ENCODE data around the gene AP2M1. TPM values are rescaled to one million over a fixed set of nuclear protein-coding genes. Genes with fewer than 3 reads are reported as not detected.
"Not testable (repeated sequence)": the region's sequence is repeated elsewhere in the genome, so short reads cannot be mapped to it uniquely, and the experiment has no call there.

AP2M1 gene
- polyA plus RNA-seq, 1 donor (not counting 4 experiments of a cell fraction or from before 2014, with no cell fraction given) = 431 TPM

GRCh38 chr3:184160456-184160855, 14.2 kb upstream of the AP2M1 start:
- H3K4me1 ChIP-seq (ENCODE audit: control insufficient read depth, extremely low read depth, insufficient read depth, low read length) = peaks cover 5% of the 10 kb centered on the region
- dilution Hi-C loops (cut with MboI; ENCODE audit: extremely low pct_ligation_motif_present, low sequenced_read_pairs) = no loop called here
- no peak overlapping the region for H3K4me3 ChIP-seq (ENCODE audit: control insufficient read depth in 2 of 3, extremely low read depth in 1 of 3, insufficient read depth in 2 of 3, low read depth in 1 of 3, low read length in 3 of 3)
- peaks cover 18 to 20% of the 10 kb centered on the region in 2 experiments for H3K36me3 ChIP-seq (ENCODE audit: control insufficient read depth in 2 of 2, extremely low read depth in 1 of 2, insufficient read depth in 2 of 2, low read length in 2 of 2)
- H3K9me3 ChIP-seq (ENCODE audit: control insufficient read depth, low read depth, low read length) = no peaks in the 10 kb centered on the region
- no peaks in the 10 kb centered on the region for H4K20me1 ChIP-seq (ENCODE audit: control insufficient read depth, extremely low read depth, insufficient read depth, low read length)
- H3K9me1 ChIP-seq (ENCODE audit: control insufficient read depth, extremely low read depth, insufficient read depth, low read length) = no peaks in the 10 kb centered on the region
- peaks cover 62% of the 10 kb centered on the region for H3K79me2 ChIP-seq (ENCODE audit: control insufficient read depth, insufficient read depth, low read length)
- no peaks in the 10 kb centered on the region for H3K27me3 ChIP-seq (ENCODE audit: control insufficient read depth, extremely low read depth, insufficient read depth, low read length)
- H2AFZ ChIP-seq (ENCODE audit: control insufficient read depth, low read length) = no peak overlapping the region
- no peak for FAIRE-seq
- no peak overlapping the region for H3K27ac ChIP-seq (ENCODE audit: control insufficient read depth, insufficient read depth, low read length)
- H3K4me2 ChIP-seq (ENCODE audit: control insufficient read depth, extremely low read depth, insufficient read depth, low read depth, low read length) = no peak overlapping the region
- no peak for DNase-seq (ENCODE audit: low read depth, low spot score)
- no peak for TF ChIP-seq EZH2 (IDR thresholded peaks at IDR 0.05; ENCODE audit: low read length)
- no peak for TF ChIP-seq CTCF (optimal IDR thresholded peaks at IDR 0.05 in 1 of 3, IDR thresholded peaks at IDR 0.05 in 1 of 3, conservative IDR thresholded peaks at IDR 0.05 in 1 of 3; ENCODE audit: extremely low read depth in 1 of 3, insufficient read depth in 2 of 3, low read length in 3 of 3)
- H3K9ac ChIP-seq (ENCODE audit: control insufficient read depth, extremely low read depth, insufficient read depth, low read length) = no peak overlapping the region

GRCh38 chr3:184162571-184163070, 12.0 kb upstream of the AP2M1 start:
- H3K27me3 ChIP-seq (ENCODE audit: control insufficient read depth, extremely low read depth, insufficient read depth, low read length); H4K20me1 ChIP-seq (ENCODE audit: control insufficient read depth, extremely low read depth, insufficient read depth, low read length); H3K4me1 ChIP-seq (ENCODE audit: control insufficient read depth, extremely low read depth, insufficient read depth, low read length); H3K4me3 ChIP-seq (ENCODE audit: control insufficient read depth in 2 of 3, extremely low read depth in 1 of 3, insufficient read depth in 2 of 3, low read depth in 1 of 3, low read length in 3 of 3); H3K9me3 ChIP-seq (ENCODE audit: control insufficient read depth, low read depth, low read length); H2AFZ ChIP-seq (ENCODE audit: control insufficient read depth, low read length); dilution Hi-C loops (cut with MboI; ENCODE audit: extremely low pct_ligation_motif_present, low sequenced_read_pairs); H3K9me1 ChIP-seq (ENCODE audit: control insufficient read depth, extremely low read depth, insufficient read depth, low read length); H3K4me2 ChIP-seq (ENCODE audit: control insufficient read depth, extremely low read depth, insufficient read depth, low read depth, low read length); DNase-seq (ENCODE audit: low read depth, low spot score); H3K27ac ChIP-seq (ENCODE audit: control insufficient read depth, insufficient read depth, low read length); FAIRE-seq; H3K9ac ChIP-seq (ENCODE audit: control insufficient read depth, extremely low read depth, insufficient read depth, low read length): not testable (repeated sequence)
- H3K36me3 ChIP-seq (ENCODE audit: control insufficient read depth in 2 of 2, extremely low read depth in 1 of 2, insufficient read depth in 2 of 2, low read length in 2 of 2) = peaks cover 33 to 37% of the 10 kb centered on the region in 2 experiments
- H3K79me2 ChIP-seq (ENCODE audit: control insufficient read depth, insufficient read depth, low read length) = peaks cover 42% of the 10 kb centered on the region
